Measurements from ENCODE around the gene MAP3K6. TPM values are rescaled to one million over a fixed set of nuclear protein-coding genes. Genes with fewer than 3 reads are reported as not detected.
"Not testable (repeated sequence)": the region's sequence is repeated elsewhere in the genome, so short reads cannot be mapped to it uniquely, and the experiment has no call there.

MAP3K6 gene
- total and polyA plus RNA-seq, 9 donors: 10.0 to 13.6 (median 12.4) TPM

- Histone ChIP-seq H3K4me1 (ENCODE audit: control insufficient read depth, insufficient read depth, low read length) (peaks cover 61% of the 10 kb centered on the region), H3K27ac (ENCODE audit: low read length) (peak overlapping the region; percentile 80), H3K36me3 (ENCODE audit: control insufficient read depth, insufficient read depth, low read length) (peaks cover 45% of the 10 kb centered on the region)
- H3K27me3 ChIP-seq (ENCODE audit: control insufficient read depth, insufficient read depth, low read length); H3K4me3 ChIP-seq (ENCODE audit: low read length); H3K9me3 ChIP-seq (replicated peaks; ENCODE audit: control insufficient read depth, low read depth, low read length); DNase-seq: not testable (repeated sequence)
- 36% methylated on average over 9 of the region's 18 CpGs for WGBS (ENCODE audit: insufficient coverage)
Measured at GRCh38 chr1:27405598-27406361, 39.0 kb upstream of the MAP3K6 start.

GRCh38 chr1:27405074-27405473 lies 38.3 kb upstream of the MAP3K6 start:
- WGBS (ENCODE audit: insufficient coverage): 40% methylated on average over 4 of the region's 13 CpGs
- H3K27ac ChIP-seq (ENCODE audit: low read length): peak overlapping the region; percentile 80
- H3K27me3 ChIP-seq (ENCODE audit: control insufficient read depth, insufficient read depth, low read length): no peaks in the 10 kb centered on the region
- no peak overlapping the region for H3K4me3 ChIP-seq (ENCODE audit: low read length)
- H3K36me3 ChIP-seq (ENCODE audit: control insufficient read depth, insufficient read depth, low read length): peaks cover 38% of the 10 kb centered on the region
- peaks cover 66% of the 10 kb centered on the region for H3K4me1 ChIP-seq (ENCODE audit: control insufficient read depth, insufficient read depth, low read length)
- DNase-seq: no peak
- no peaks in the 10 kb centered on the region for H3K9me3 ChIP-seq (replicated peaks; ENCODE audit: control insufficient read depth, low read depth, low read length)

- H3K9me3 ChIP-seq (replicated peaks; ENCODE audit: control insufficient read depth, low read depth, low read length): no peaks in the 10 kb centered on the region
- H3K27me3 ChIP-seq (ENCODE audit: control insufficient read depth, insufficient read depth, low read length): no peaks in the 10 kb centered on the region
- no peak overlapping the region for H3K4me3 ChIP-seq (ENCODE audit: low read length)
- peak overlapping the region; percentile 80 for H3K27ac ChIP-seq (ENCODE audit: low read length)
- H3K36me3 ChIP-seq (ENCODE audit: control insufficient read depth, insufficient read depth, low read length): peaks cover 29% of the 10 kb centered on the region
- H3K4me1 ChIP-seq (ENCODE audit: control insufficient read depth, insufficient read depth, low read length): peaks cover 78% of the 10 kb centered on the region
- DNase-seq: no peak
Measured at GRCh38 chr1:27403931-27404330, 37.2 kb upstream of the MAP3K6 start.

GRCh38 chr1:27403065-27403726 lies 36.4 kb upstream of the MAP3K6 start:
- no peaks in the 10 kb centered on the region for H3K27me3 ChIP-seq (ENCODE audit: control insufficient read depth, insufficient read depth, low read length)
- 9% methylated on average over 24 of the region's 24 CpGs for WGBS (ENCODE audit: insufficient coverage)
- peaks cover 85% of the 10 kb centered on the region for H3K4me1 ChIP-seq (ENCODE audit: control insufficient read depth, insufficient read depth, low read length)
- no peaks in the 10 kb centered on the region for H3K9me3 ChIP-seq (replicated peaks; ENCODE audit: control insufficient read depth, low read depth, low read length)
- H3K27ac ChIP-seq (ENCODE audit: low read length): peak overlapping the region; percentile 80
- H3K36me3 ChIP-seq (ENCODE audit: control insufficient read depth, insufficient read depth, low read length): peaks cover 22% of the 10 kb centered on the region
- peak; percentile 92 for DNase-seq
- H3K4me3 ChIP-seq (ENCODE audit: low read length): no peak overlapping the region

- DNase-seq: peak; percentile 78
- WGBS (ENCODE audit: insufficient coverage): 46% methylated on average over 5 of the region's 8 CpGs
- H3K4me3 ChIP-seq (ENCODE audit: low read length): no peak overlapping the region
- H3K9me3 ChIP-seq (replicated peaks; ENCODE audit: control insufficient read depth, low read depth, low read length): no peaks in the 10 kb centered on the region
- H3K36me3 ChIP-seq (ENCODE audit: control insufficient read depth, insufficient read depth, low read length): peaks cover 14% of the 10 kb centered on the region
- H3K27ac ChIP-seq (ENCODE audit: low read length): peak overlapping the region; percentile 80
- H3K4me1 ChIP-seq (ENCODE audit: control insufficient read depth, insufficient read depth, low read length): peaks cover 91% of the 10 kb centered on the region
- H3K27me3 ChIP-seq (ENCODE audit: control insufficient read depth, insufficient read depth, low read length): no peaks in the 10 kb centered on the region
Measured at GRCh38 chr1:27402349-27402754, 35.6 kb upstream of the MAP3K6 start.

GRCh38 chr1:27400963-27401341 lies 34.2 kb upstream of the MAP3K6 start:
- WGBS (ENCODE audit: insufficient coverage): 94% methylated on average over 2 of the region's 5 CpGs
- no peak overlapping the region for H3K27ac ChIP-seq (ENCODE audit: low read length)

GRCh38 chr1:27400082-27400962 lies 33.6 kb upstream of the MAP3K6 start:
- H3K27ac ChIP-seq (ENCODE audit: low read length): no peak overlapping the region
- WGBS (ENCODE audit: insufficient coverage): 53% methylated on average over 9 of the region's 13 CpGs

More at GRCh38 chr1:27400963-27401341, 34.2 kb upstream of the MAP3K6 start:
- H3K4me3 ChIP-seq (ENCODE audit: low read length): no peak overlapping the region
- H3K9me3 ChIP-seq (replicated peaks; ENCODE audit: control insufficient read depth, low read depth, low read length): no peaks in the 10 kb centered on the region
- peaks cover 87% of the 10 kb centered on the region for H3K4me1 ChIP-seq (ENCODE audit: control insufficient read depth, insufficient read depth, low read length)
- no peaks in the 10 kb centered on the region for H3K27me3 ChIP-seq (ENCODE audit: control insufficient read depth, insufficient read depth, low read length)
- H3K36me3 ChIP-seq (ENCODE audit: control insufficient read depth, insufficient read depth, low read length): peaks cover 7% of the 10 kb centered on the region
- DNase-seq: no peak

GRCh38 chr1:27399251-27400025 lies 32.7 kb upstream of the MAP3K6 start:
- 41% methylated on average over 9 of the region's 19 CpGs for WGBS (ENCODE audit: insufficient coverage)
- Histone ChIP-seq H3K4me1 (ENCODE audit: control insufficient read depth, insufficient read depth, low read length) (peaks cover 85% of the 10 kb centered on the region), H3K36me3 (ENCODE audit: control insufficient read depth, insufficient read depth, low read length) (peaks cover 3% of the 10 kb centered on the region), H3K9me3 (replicated peaks; ENCODE audit: control insufficient read depth, low read depth, low read length) (no peaks in the 10 kb centered on the region), H3K4me3 (ENCODE audit: low read length) (no peak overlapping the region), H3K27me3 (ENCODE audit: control insufficient read depth, insufficient read depth, low read length) (no peaks in the 10 kb centered on the region), H3K27ac (ENCODE audit: low read length) (peak overlapping the region; percentile 42)
- DNase-seq: no peak

More at GRCh38 chr1:27400082-27400962, 33.6 kb upstream of the MAP3K6 start:
- Histone ChIP-seq H3K9me3 (replicated peaks; ENCODE audit: control insufficient read depth, low read depth, low read length) (no peaks in the 10 kb centered on the region), H3K36me3 (ENCODE audit: control insufficient read depth, insufficient read depth, low read length) (peaks cover 7% of the 10 kb centered on the region), H3K27me3 (ENCODE audit: control insufficient read depth, insufficient read depth, low read length) (no peaks in the 10 kb centered on the region), H3K4me3 (ENCODE audit: low read length) (no peak overlapping the region), H3K4me1 (ENCODE audit: control insufficient read depth, insufficient read depth, low read length) (peaks cover 86% of the 10 kb centered on the region)
- no peak for DNase-seq

GRCh38 chr1:27398405-27399149 lies 31.8 kb upstream of the MAP3K6 start:
- WGBS (ENCODE audit: insufficient coverage): 92% methylated on average over 3 of the region's 4 CpGs

More at GRCh38 chr1:27398405-27399149, 31.8 kb upstream of the MAP3K6 start:
- H3K27me3 ChIP-seq (ENCODE audit: control insufficient read depth, insufficient read depth, low read length): no peaks in the 10 kb centered on the region
- H3K4me3 ChIP-seq (ENCODE audit: low read length): no peak overlapping the region
- H3K9me3 ChIP-seq (replicated peaks; ENCODE audit: control insufficient read depth, low read depth, low read length): no peaks in the 10 kb centered on the region
- H3K4me1 ChIP-seq (ENCODE audit: control insufficient read depth, insufficient read depth, low read length): peaks cover 76% of the 10 kb centered on the region
- peaks cover 3% of the 10 kb centered on the region for H3K36me3 ChIP-seq (ENCODE audit: control insufficient read depth, insufficient read depth, low read length)
- peak overlapping the region; percentile 21 for H3K27ac ChIP-seq (ENCODE audit: low read length)
- DNase-seq: no peak

Data from muscle of leg (tissue), 11 donors.